ENCODE measurements around the gene PLEKHN1.

GRCh38 chr1:1013105-1013921 is 47.0 kb downstream of the PLEKHN1 start, which contains the start of gene ISG15:
- TF ChIP-seq, protein P1, sequence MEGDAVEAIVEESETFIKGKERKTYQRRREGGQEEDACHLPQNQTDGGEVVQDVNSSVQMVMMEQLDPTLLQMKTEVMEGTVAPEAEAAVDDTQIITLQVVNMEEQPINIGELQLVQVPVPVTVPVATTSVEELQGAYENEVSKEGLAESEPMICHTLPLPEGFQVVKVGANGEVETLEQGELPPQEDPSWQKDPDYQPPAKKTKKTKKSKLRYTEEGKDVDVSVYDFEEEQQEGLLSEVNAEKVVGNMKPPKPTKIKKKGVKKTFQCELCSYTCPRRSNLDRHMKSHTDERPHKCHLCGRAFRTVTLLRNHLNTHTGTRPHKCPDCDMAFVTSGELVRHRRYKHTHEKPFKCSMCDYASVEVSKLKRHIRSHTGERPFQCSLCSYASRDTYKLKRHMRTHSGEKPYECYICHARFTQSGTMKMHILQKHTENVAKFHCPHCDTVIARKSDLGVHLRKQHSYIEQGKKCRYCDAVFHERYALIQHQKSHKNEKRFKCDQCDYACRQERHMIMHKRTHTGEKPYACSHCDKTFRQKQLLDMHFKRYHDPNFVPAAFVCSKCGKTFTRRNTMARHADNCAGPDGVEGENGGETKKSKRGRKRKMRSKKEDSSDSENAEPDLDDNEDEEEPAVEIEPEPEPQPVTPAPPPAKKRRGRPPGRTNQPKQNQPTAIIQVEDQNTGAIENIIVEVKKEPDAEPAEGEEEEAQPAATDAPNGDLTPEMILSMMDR (IDR thresholded peaks at IDR 0.05), result peak in 1 of 3 experiments; percentile 23
- no peak for TF ChIP-seq EP300 (IDR thresholded peaks at IDR 0.05)
- peak; percentile 94 to 99 for TF ChIP-seq POLR2AphosphoS5 (IDR thresholded peaks at IDR 0.05)
- no peak for TF ChIP-seq POLR2A (IDR thresholded peaks at IDR 0.05; ENCODE audit: low read depth)
